Fibroblast of lung (primary cell): ENCODE data around the gene RBX1. TPM values are rescaled to one million over a fixed set of nuclear protein-coding genes. Genes with fewer than 3 reads are reported as not detected.

Experiments used
- DNase-seq, 2 donors: peaks; one replicate each; pipeline versions ENCODE4 v3.0.0 to v3.0.0-alpha.2; 2010; ENCODE audit warnings: low read depth in 2 of 2
- H2AFZ ChIP-seq: 2 replicates; pipeline ENCODE4 v1.5.1; 2012; ENCODE audit warnings: low read length, control low read depth, inconsistent platforms
- H3K27ac ChIP-seq: 2 replicates; pipeline ENCODE4 v1.5.1; 2011; ENCODE audit warnings: low read length, control low read depth; ENCODE audit not compliant: insufficient read depth
- H3K27me3 ChIP-seq: 2 replicates; pipeline ENCODE4 v1.5.1; 2011; ENCODE audit warnings: mild to moderate bottlenecking, low read length; ENCODE audit not compliant: control insufficient read depth, insufficient read depth
- H3K36me3 ChIP-seq: 2 replicates; pipeline ENCODE4 v1.5.1; 2011; ENCODE audit warnings: low read length; ENCODE audit not compliant: control insufficient read depth, insufficient read depth
- H3K4me1 ChIP-seq: 2 replicates; pipeline ENCODE4 v1.5.1; 2011; ENCODE audit warnings: low read length; ENCODE audit not compliant: control insufficient read depth, insufficient read depth; ENCODE audit errors: extremely low read depth
- H3K4me2 ChIP-seq: 2 replicates; pipeline ENCODE4 v1.5.1; 2011; ENCODE audit warnings: low read length, control low read depth; ENCODE audit not compliant: insufficient read depth; ENCODE audit errors: extremely low read depth
- H3K4me3 ChIP-seq, 4 experiments: fragments of 200-600 bp in 1 of 4; sonication (generic) in 1 of 4; replicated peaks in 1 of 4; 2 replicates each; pipeline ENCODE4 v1.5.1; 2011 to 2016; ENCODE audit warnings: low read length in 4 of 4, low read depth in 3 of 4, mild to moderate bottlenecking in 3 of 4, control low read depth in 2 of 4, inconsistent platforms in 1 of 4, mixed read lengths in 1 of 4; ENCODE audit not compliant: insufficient read depth in 1 of 4; ENCODE audit errors: control extremely low read depth in 1 of 4
- H3K79me2 ChIP-seq: 2 replicates; pipeline ENCODE4 v1.5.1; 2012; ENCODE audit warnings: mild to moderate bottlenecking, low read length, inconsistent platforms; ENCODE audit not compliant: control insufficient read depth, insufficient read depth
- H3K9ac ChIP-seq: 2 replicates; pipeline ENCODE4 v1.5.1; 2011; ENCODE audit warnings: mild to moderate bottlenecking, low read length, control low read depth; ENCODE audit not compliant: insufficient read depth
- H3K9me3 ChIP-seq: 2 replicates; pipeline ENCODE4 v1.5.1; 2012; ENCODE audit warnings: low read depth, low read length; ENCODE audit not compliant: control insufficient read depth, insufficient read depth
- H4K20me1 ChIP-seq: 2 replicates; pipeline ENCODE4 v1.5.1; 2011; ENCODE audit warnings: low read length; ENCODE audit not compliant: control insufficient read depth, insufficient read depth; ENCODE audit errors: extremely low read depth
- EZH2 ChIP-seq: IDR thresholded peaks from 2 replicates; pipeline ENCODE4 v1.5.1; 2012; ENCODE audit warnings: low read length, control low read depth, mild to moderate bottlenecking; ENCODE audit errors: missing control alignments
- polyA plus RNA-seq, 2 donors: library from polyadenylated mRNA; depleted of rRNA in 1 of 2; stranded (reverse) in 1 of 2; unstranded in 1 of 2; fragments of >200 nt; gene quantifications; 2 replicates each; pipeline ENCODE4 v1.2.1, GENCODE V29; 2011 to 2012; ENCODE audit warnings: missing spikeins in 1 of 2
- total RNA-seq: library from RNA; depleted of rRNA; stranded (reverse); fragments of >200 nt; gene quantifications from 2 replicates; pipeline ENCODE4 v1.2.1, GENCODE V29; 2014
- TF ChIP-seq, protein P1 (sequence below), 2 donors: IDR thresholded peaks in 1 of 2; conservative IDR thresholded peaks in 1 of 2; 1 replicate in 1 of 2; 2 replicates in 1 of 2; pipeline ENCODE4 v1.5.1; 2011 to 2012; ENCODE audit warnings: low read length in 2 of 2, control low read depth in 1 of 2, inconsistent platforms in 1 of 2, low read depth in 1 of 2, mild to moderate bottlenecking in 1 of 2

Gene RBX1
- total and polyA plus RNA-seq, 2 donors (not counting 1 experiment from before 2014, with no cell fraction given), result 53.2 to 89.6 TPM

DNA sequence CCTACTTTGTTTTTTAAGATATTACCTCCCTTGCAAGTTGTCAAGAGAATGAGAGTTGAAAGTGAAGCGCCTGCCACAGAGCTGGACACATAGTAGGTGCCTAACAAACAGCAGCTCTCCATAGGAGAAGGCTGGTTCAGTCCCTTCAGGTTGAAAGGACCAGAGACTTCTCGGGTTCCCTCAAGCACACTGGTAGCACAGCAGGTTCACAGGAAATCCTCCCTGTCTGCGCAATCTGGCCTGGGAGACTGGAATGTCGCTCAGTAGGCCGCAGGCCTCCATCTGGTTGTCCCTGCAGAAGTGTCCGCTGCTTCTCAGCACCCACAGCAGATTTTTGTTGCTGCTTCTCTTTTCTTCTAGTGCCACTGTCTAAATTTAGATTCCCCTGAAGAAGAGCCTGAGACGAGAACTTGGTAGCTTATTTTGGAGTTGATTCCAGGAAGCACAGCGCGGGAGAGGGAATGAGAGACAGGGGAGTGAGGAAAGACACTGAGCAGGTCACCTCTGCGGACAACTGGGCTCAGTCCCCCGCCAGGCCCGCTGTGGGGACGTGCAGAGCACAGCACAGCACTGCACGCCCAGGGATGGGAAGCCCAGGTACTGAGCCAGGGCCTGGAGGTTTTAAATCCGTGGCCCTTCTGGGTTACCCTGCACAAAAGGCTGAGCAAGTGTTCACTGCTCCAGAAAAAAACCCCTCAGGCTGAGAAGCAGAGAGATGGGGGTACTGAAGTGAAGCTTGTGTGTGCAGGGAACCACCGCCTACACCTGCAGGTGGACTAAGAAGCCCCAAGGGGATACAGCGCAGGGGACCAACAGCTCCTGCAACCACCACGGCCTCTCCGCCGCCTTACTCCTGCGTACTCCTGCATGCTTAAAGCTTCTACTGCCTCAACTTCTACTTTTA, 31.6 kb downstream of the RBX1 start:
- H3K4me1 ChIP-seq, result no peaks in the 10 kb centered on the region
- DNase-seq, result no peak
- H3K4me2 ChIP-seq, result no peak overlapping the region
- H3K9ac ChIP-seq, result no peak overlapping the region
- TF ChIP-seq, protein P1, sequence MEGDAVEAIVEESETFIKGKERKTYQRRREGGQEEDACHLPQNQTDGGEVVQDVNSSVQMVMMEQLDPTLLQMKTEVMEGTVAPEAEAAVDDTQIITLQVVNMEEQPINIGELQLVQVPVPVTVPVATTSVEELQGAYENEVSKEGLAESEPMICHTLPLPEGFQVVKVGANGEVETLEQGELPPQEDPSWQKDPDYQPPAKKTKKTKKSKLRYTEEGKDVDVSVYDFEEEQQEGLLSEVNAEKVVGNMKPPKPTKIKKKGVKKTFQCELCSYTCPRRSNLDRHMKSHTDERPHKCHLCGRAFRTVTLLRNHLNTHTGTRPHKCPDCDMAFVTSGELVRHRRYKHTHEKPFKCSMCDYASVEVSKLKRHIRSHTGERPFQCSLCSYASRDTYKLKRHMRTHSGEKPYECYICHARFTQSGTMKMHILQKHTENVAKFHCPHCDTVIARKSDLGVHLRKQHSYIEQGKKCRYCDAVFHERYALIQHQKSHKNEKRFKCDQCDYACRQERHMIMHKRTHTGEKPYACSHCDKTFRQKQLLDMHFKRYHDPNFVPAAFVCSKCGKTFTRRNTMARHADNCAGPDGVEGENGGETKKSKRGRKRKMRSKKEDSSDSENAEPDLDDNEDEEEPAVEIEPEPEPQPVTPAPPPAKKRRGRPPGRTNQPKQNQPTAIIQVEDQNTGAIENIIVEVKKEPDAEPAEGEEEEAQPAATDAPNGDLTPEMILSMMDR (conservative IDR thresholded peaks at IDR 0.05 in 1 of 2, IDR thresholded peaks at IDR 0.05 in 1 of 2; ENCODE audit: low read depth in 1 of 2, low read length in 2 of 2), result no peak
- TF ChIP-seq EZH2, result no peak
- H2AFZ ChIP-seq, result no peak overlapping the region
- H3K4me3 ChIP-seq, result no peak overlapping the region
- no peaks in the 10 kb centered on the region for H3K36me3 ChIP-seq
- H3K27me3 ChIP-seq, result peaks cover 2% of the 10 kb centered on the region
- no peaks in the 10 kb centered on the region for H3K9me3 ChIP-seq
- H3K27ac ChIP-seq, result no peak overlapping the region
- no peaks in the 10 kb centered on the region for H4K20me1 ChIP-seq
- no peaks in the 10 kb centered on the region for H3K79me2 ChIP-seq

DNA sequence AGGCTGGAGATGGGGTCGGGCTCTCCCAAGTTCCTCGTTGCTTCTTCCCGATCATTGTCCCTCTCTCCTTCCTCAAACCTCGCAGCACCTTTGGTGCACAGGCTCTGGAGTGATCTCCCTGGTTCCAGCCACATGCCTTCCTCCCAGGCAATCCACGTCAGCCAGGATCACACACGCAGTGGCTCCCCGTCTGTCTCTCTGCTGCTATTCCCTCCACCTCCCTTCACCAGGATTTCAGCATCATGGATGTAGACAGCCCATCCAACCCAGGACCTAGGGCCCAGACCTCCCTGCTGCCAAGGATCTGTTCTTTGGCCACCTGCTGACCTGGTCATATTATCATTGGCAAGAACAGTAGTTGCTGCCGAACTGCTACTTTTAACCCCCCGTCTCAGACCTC, 40.1 kb downstream of the RBX1 start:
- no peak for TF ChIP-seq EZH2
- TF ChIP-seq, protein P1 (conservative IDR thresholded peaks at IDR 0.05 in 1 of 2, IDR thresholded peaks at IDR 0.05 in 1 of 2; ENCODE audit: low read depth in 1 of 2, low read length in 2 of 2), result no peak
- Histone ChIP-seq H4K20me1 (no peaks in the 10 kb centered on the region), H3K9me3 (no peaks in the 10 kb centered on the region), H3K27me3 (peaks cover 19% of the 10 kb centered on the region), H3K4me1 (no peaks in the 10 kb centered on the region), H3K27ac (no peak overlapping the region), H3K9ac (no peak overlapping the region), H3K4me3 (no peak overlapping the region), H3K79me2 (no peaks in the 10 kb centered on the region), H2AFZ (no peak overlapping the region), H3K36me3 (no peaks in the 10 kb centered on the region), H3K4me2 (no peak overlapping the region)
- DNase-seq, result no peak

- H3K4me3 ChIP-seq, result no peak overlapping the region
- H3K9ac ChIP-seq, result no peak overlapping the region
- no peak overlapping the region for H3K4me2 ChIP-seq
- no peaks in the 10 kb centered on the region for H3K4me1 ChIP-seq
- H3K79me2 ChIP-seq, result no peaks in the 10 kb centered on the region
- H3K27ac ChIP-seq, result no peak overlapping the region
- TF ChIP-seq, protein P1 (conservative IDR thresholded peaks at IDR 0.05 in 1 of 2, IDR thresholded peaks at IDR 0.05 in 1 of 2; ENCODE audit: low read depth in 1 of 2, low read length in 2 of 2), result no peak
- no peak for TF ChIP-seq EZH2
- no peaks in the 10 kb centered on the region for H3K36me3 ChIP-seq
- peaks cover 13% of the 10 kb centered on the region for H3K27me3 ChIP-seq
- no peak for DNase-seq
- H2AFZ ChIP-seq, result no peak overlapping the region
- no peaks in the 10 kb centered on the region for H3K9me3 ChIP-seq
- no peaks in the 10 kb centered on the region for H4K20me1 ChIP-seq
Observed at GRCh38 chr22:40995821-40996220, 44.6 kb downstream of the RBX1 start.
